B cell (primary cell): ENCODE measurements around the gene HAPLN1.

Experiments used
- EZH2 ChIP-seq: IDR thresholded peaks from 2 replicates; pipeline ENCODE4 v1.6.1; 2012; ENCODE audit warnings: borderline replicate concordance, low read depth, mild to moderate bottlenecking, moderate library complexity, low read length; ENCODE audit not compliant: insufficient read depth, poor library complexity, severe bottlenecking
- TF ChIP-seq, protein P1 (sequence below): fragments of 200-600 bp; IDR thresholded peaks from one replicate; pipeline ENCODE4 v1.8.0; 2022; ENCODE audit warnings: antibody characterized with exemption, mild to moderate bottlenecking

DNA sequence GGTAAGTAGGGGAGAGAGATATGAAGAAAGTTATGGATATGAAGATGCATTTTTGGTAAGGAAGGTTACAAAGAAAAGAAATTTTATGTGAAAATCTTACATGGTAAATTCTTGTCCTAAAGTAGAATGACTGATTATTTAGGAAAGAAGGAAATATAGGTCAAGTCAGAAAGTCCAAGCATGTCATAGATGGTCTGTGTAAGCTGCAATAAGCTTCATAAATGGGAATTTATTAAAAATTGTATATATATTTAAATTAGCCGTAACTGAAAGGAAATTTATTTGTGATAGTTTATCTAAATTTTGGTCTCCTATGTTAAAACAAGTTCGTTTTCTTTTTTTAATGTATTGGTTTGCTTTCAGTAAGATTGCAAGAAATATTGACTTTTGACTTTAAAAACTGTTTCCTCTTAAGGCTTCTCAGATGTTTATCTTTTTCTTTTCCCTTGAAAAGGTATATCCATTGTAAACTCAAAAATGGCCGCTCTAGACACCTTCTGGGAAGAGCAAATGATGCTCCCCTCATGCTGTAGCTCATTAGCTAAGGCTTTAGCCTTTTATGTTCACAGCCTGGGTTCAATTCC, 46.8 kb upstream of the HAPLN1 start:
- TF ChIP-seq, protein P1, sequence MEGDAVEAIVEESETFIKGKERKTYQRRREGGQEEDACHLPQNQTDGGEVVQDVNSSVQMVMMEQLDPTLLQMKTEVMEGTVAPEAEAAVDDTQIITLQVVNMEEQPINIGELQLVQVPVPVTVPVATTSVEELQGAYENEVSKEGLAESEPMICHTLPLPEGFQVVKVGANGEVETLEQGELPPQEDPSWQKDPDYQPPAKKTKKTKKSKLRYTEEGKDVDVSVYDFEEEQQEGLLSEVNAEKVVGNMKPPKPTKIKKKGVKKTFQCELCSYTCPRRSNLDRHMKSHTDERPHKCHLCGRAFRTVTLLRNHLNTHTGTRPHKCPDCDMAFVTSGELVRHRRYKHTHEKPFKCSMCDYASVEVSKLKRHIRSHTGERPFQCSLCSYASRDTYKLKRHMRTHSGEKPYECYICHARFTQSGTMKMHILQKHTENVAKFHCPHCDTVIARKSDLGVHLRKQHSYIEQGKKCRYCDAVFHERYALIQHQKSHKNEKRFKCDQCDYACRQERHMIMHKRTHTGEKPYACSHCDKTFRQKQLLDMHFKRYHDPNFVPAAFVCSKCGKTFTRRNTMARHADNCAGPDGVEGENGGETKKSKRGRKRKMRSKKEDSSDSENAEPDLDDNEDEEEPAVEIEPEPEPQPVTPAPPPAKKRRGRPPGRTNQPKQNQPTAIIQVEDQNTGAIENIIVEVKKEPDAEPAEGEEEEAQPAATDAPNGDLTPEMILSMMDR = no peak
- TF ChIP-seq EZH2 = no peak
